Measurements from ENCODE around the gene BCL6.

Gene BCL6

GRCh38 chr3:187743195-187744141, 1.8 kb downstream of the BCL6 start:
- Histone ChIP-seq H3K36me3 (ENCODE audit: control insufficient read depth, low read length) (peaks cover 69% of the 10 kb centered on the region), H3K9me2 (replicated peaks; ENCODE audit: control insufficient read depth, low read length) (no peaks in the 10 kb centered on the region), H3K27ac (ENCODE audit: low read depth, low read length) (peak overlapping the region; percentile 89), H3K4me2 (ENCODE audit: low read length) (peak overlapping the region; percentile 93), H3K4me1 (ENCODE audit: control insufficient read depth, low read length) (peaks cover 38% of the 10 kb centered on the region), H3K4me3 (ENCODE audit: low read length) (peak overlapping the region; percentile 80), H3K9me3 (ENCODE audit: control insufficient read depth, insufficient read depth, low read length) (no peaks in the 10 kb centered on the region), H3F3A (ENCODE audit: control insufficient read depth, insufficient read depth) (peaks cover 50% of the 10 kb centered on the region), H3K79me2 (ENCODE audit: control insufficient read depth, low read length) (peaks cover 97% of the 10 kb centered on the region), H4K20me1 (ENCODE audit: control insufficient read depth, insufficient read depth, low read depth, low read length) (peaks cover 13% of the 10 kb centered on the region), H3K27me3 (ENCODE audit: control insufficient read depth, low read length) (no peaks in the 10 kb centered on the region)
- no peak for TF ChIP-seq EZH2phosphoT487 (IDR thresholded peaks at IDR 0.05; ENCODE audit: borderline replicate concordance, low read length)
- TF ChIP-seq CTCF (IDR thresholded peaks at IDR 0.05; ENCODE audit: low read depth, low read length, poor library complexity, severe bottlenecking) = no peak

DNA sequence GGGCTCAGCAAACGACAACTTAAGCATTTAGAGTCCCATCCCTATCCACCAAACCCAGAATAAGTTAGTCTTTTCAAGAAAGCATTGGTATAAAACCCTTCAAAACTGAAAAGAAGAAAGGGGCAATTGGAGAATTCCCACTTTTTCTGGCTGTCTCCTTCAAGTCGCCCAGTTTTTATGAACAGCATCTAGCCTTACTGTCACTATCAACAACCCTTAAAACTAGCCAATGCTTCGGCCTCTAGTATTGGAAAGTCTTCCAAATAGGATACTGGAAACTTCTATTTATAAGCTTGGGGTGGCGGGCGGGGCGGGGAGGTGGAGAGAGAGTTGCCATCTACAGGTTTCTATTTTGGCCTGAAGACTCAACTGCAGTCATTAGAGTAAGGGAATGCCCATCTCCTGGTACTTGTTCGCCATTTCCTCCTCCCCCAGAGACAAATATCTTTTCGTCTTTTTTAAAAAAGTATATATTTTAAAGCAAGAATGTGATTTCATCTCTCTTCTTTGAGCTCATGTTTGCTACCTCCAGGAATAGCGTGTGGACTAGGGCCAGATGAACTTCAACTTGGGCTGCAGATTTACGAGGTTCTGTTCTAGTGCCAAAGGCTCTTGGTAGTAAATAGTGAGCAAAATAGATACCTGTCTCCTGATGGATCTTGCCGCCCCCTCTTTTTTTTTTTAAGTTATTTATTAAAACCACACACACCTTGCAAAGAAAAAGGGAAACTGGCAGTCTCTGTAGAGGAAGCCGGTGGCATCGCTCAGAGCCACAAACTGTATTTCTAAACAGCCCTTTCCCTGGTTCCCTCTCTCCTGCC, 2.7 kb downstream of the BCL6 start:
- peaks cover 38% of the 10 kb centered on the region for H3K4me1 ChIP-seq (ENCODE audit: control insufficient read depth, low read length)
- peaks cover 22% of the 10 kb centered on the region for H4K20me1 ChIP-seq (ENCODE audit: control insufficient read depth, insufficient read depth, low read depth, low read length)
- no peaks in the 10 kb centered on the region for H3K27me3 ChIP-seq (ENCODE audit: control insufficient read depth, low read length)
- peaks cover 50% of the 10 kb centered on the region for H3F3A ChIP-seq (ENCODE audit: control insufficient read depth, insufficient read depth)
- peak overlapping the region; percentile 80 for H3K4me3 ChIP-seq (ENCODE audit: low read length)
- H3K9me2 ChIP-seq (replicated peaks; ENCODE audit: control insufficient read depth, low read length) = no peaks in the 10 kb centered on the region
- H3K27ac ChIP-seq (ENCODE audit: low read depth, low read length) = peak overlapping the region; percentile 89
- H3K36me3 ChIP-seq (ENCODE audit: control insufficient read depth, low read length) = peaks cover 78% of the 10 kb centered on the region
- peaks cover 99% of the 10 kb centered on the region for H3K79me2 ChIP-seq (ENCODE audit: control insufficient read depth, low read length)
- no peaks in the 10 kb centered on the region for H3K9me3 ChIP-seq (ENCODE audit: control insufficient read depth, insufficient read depth, low read length)
- H3K4me2 ChIP-seq (ENCODE audit: low read length) = peak overlapping the region; percentile 93
- no peak for TF ChIP-seq CTCF (IDR thresholded peaks at IDR 0.05; ENCODE audit: low read depth, low read length, poor library complexity, severe bottlenecking)
- TF ChIP-seq EZH2phosphoT487 (IDR thresholded peaks at IDR 0.05; ENCODE audit: borderline replicate concordance, low read length) = no peak

DNA sequence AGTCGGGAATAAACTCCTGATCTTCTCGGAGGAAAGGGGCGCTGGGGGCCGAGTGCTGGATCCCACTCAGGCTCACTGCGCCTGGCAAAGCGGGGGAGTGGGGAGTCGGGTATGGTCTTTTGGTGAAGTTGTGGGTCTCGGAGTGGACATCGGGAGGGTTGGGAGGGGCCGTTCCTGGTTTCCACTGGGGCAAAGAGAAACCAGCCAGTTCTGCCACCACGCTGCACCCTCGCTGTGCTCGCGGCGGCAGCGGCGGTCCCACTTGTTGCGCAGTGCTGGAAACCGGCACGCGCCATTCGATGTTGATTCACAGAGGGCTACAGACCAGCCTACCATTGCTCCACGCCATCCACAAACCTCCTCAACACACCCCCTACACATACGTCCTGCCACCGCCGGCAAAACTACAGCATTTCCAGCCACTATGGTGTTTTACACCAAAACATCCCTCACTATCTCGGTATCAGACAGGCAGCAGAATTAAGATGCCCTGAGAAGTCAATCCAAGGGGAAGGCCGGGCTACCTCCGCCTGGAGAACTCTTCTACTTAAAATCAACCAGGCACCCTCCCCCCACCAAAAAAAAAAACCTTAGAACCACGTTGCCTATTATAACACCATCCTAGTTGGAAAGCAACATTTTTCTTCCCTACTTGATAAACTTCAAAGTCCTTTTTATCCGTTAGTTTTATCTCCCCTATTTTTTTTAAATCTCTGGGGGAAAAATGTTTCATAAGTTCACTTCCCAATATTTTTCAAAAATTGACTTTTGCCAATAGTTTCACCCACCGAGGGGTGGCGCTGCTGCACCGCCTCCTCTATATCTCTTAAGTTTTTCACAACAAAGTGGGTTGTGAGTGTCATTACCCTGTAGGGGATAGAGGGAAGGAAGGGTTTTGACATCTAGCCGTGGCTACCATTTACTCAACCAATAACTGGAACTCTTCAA, 3.6 kb downstream of the BCL6 start:
- H3K79me2 ChIP-seq (ENCODE audit: control insufficient read depth, low read length) = peaks cover 99% of the 10 kb centered on the region
- H3F3A ChIP-seq (ENCODE audit: control insufficient read depth, insufficient read depth) = peaks cover 48% of the 10 kb centered on the region
- peak overlapping the region; percentile 80 for H3K4me3 ChIP-seq (ENCODE audit: low read length)
- no peaks in the 10 kb centered on the region for H3K9me3 ChIP-seq (ENCODE audit: control insufficient read depth, insufficient read depth, low read length)
- H3K4me1 ChIP-seq (ENCODE audit: control insufficient read depth, low read length) = peaks cover 39% of the 10 kb centered on the region
- H4K20me1 ChIP-seq (ENCODE audit: control insufficient read depth, insufficient read depth, low read depth, low read length) = peaks cover 30% of the 10 kb centered on the region
- no peaks in the 10 kb centered on the region for H3K9me2 ChIP-seq (replicated peaks; ENCODE audit: control insufficient read depth, low read length)
- peaks cover 87% of the 10 kb centered on the region for H3K36me3 ChIP-seq (ENCODE audit: control insufficient read depth, low read length)
- peak; percentile 96 for TF ChIP-seq CTCF (IDR thresholded peaks at IDR 0.05; ENCODE audit: low read depth, low read length, poor library complexity, severe bottlenecking)
- no peak for TF ChIP-seq EZH2phosphoT487 (IDR thresholded peaks at IDR 0.05; ENCODE audit: borderline replicate concordance, low read length)
- H3K27ac ChIP-seq (ENCODE audit: low read depth, low read length) = peak overlapping the region; percentile 89
- no peaks in the 10 kb centered on the region for H3K27me3 ChIP-seq (ENCODE audit: control insufficient read depth, low read length)
- peak overlapping the region; percentile 93 for H3K4me2 ChIP-seq (ENCODE audit: low read length)
